BLaER1 (cell line): ENCODE data around the gene CYP2E1.
A peak's percentile ranks its signal among the peaks of the same experiment; 100 is the strongest.
"Not testable (repeated sequence)": the region's sequence is repeated elsewhere in the genome, so short reads cannot be mapped to it uniquely, and the experiment has no call there.

Experiments used
- H3K27ac ChIP-seq: shearing (Covaris generic); formaldehyde crosslinking; 2 replicates; pipeline ENCODE4 v1.8.1; 2022
- H3K27me3 ChIP-seq: shearing (Covaris generic); formaldehyde crosslinking; 2 replicates; pipeline ENCODE4 v1.8.1; 2022
- H3K36me3 ChIP-seq: shearing (Covaris generic); formaldehyde crosslinking; 2 replicates; pipeline ENCODE4 v1.8.1; 2022
- H3K4me1 ChIP-seq: shearing (Covaris generic); formaldehyde crosslinking; 2 replicates; pipeline ENCODE4 v1.8.1; 2022
- H3K4me2 ChIP-seq: shearing (Covaris generic); formaldehyde crosslinking; 2 replicates; pipeline ENCODE4 v1.8.1; 2022
- H3K4me3 ChIP-seq: shearing (Covaris generic); formaldehyde crosslinking; 2 replicates; pipeline ENCODE4 v1.8.1; 2022
- H3K9ac ChIP-seq: shearing (Covaris generic); formaldehyde crosslinking; 2 replicates; pipeline ENCODE4 v1.8.1; 2022
- H3K9me3 ChIP-seq: shearing (Covaris generic); formaldehyde crosslinking; 2 replicates; pipeline ENCODE4 v1.8.1; 2022
- H4K20me1 ChIP-seq: shearing (Covaris generic); formaldehyde crosslinking; 2 replicates; pipeline ENCODE4 v1.8.1; 2022
- Cebpa-rat ChIP-seq: shearing (Covaris generic); IDR thresholded peaks from 2 replicates; pipeline ENCODE4 v1.8.1; 2022

The CYP2E1 gene

GRCh38 chr10:133528296-133528844 lies 1.2 kb downstream of the CYP2E1 start:
- no peak for TF ChIP-seq Cebpa-rat
- Histone ChIP-seq H3K9ac (no peak overlapping the region), H3K9me3 (peaks cover 10% of the 10 kb centered on the region), H3K4me2 (peak overlapping the region; percentile 89), H3K4me3 (peak overlapping the region; percentile 61), H3K27ac (peak overlapping the region; percentile 72; the same call in 1 of the 2 replicates), H3K36me3 (no peaks in the 10 kb centered on the region), H3K4me1 (peaks cover 37% of the 10 kb centered on the region), H3K27me3 (no peaks in the 10 kb centered on the region), H4K20me1 (no peaks in the 10 kb centered on the region)

GRCh38 chr10:133528845-133529575 lies 1.8 kb downstream of the CYP2E1 start:
- TF ChIP-seq Cebpa-rat, result no peak
- H3K4me1 ChIP-seq, result peaks cover 37% of the 10 kb centered on the region
- no peaks in the 10 kb centered on the region for H4K20me1 ChIP-seq
- H3K4me3 ChIP-seq, result peak overlapping the region; percentile 61
- H3K27me3 ChIP-seq, result no peaks in the 10 kb centered on the region
- peak overlapping the region; percentile 77 for H3K9ac ChIP-seq
- H3K27ac ChIP-seq, result peak overlapping the region; percentile 72
- H3K4me2 ChIP-seq, result peak overlapping the region; percentile 89
- H3K9me3 ChIP-seq, result peaks cover 4% of the 10 kb centered on the region
- H3K36me3 ChIP-seq, result no peaks in the 10 kb centered on the region

- Histone ChIP-seq H3K9ac (peak overlapping the region; percentile 77), H3K36me3 (no peaks in the 10 kb centered on the region), H3K4me1 (peaks cover 37% of the 10 kb centered on the region), H4K20me1 (no peaks in the 10 kb centered on the region), H3K4me3 (peak overlapping the region; percentile 61), H3K27ac (peak overlapping the region; percentile 72), H3K9me3 (no peaks in the 10 kb centered on the region; the same call in 1 of the 2 replicates), H3K27me3 (no peaks in the 10 kb centered on the region), H3K4me2 (peak overlapping the region; percentile 89)
- no peak for TF ChIP-seq Cebpa-rat
These were observed 2.4 kb downstream of the CYP2E1 start for GRCh38 chr10:133529576-133529946.

GRCh38 chr10:133530506-133530905 lies 3.3 kb downstream of the CYP2E1 start:
- Histone ChIP-seq H3K4me2 (peak overlapping the region; percentile 89), H3K4me3 (peak overlapping the region; percentile 61), H3K4me1 (peaks cover 37% of the 10 kb centered on the region), H3K27ac (peak overlapping the region; percentile 72; the same call in 1 of the 2 replicates), H3K36me3 (no peaks in the 10 kb centered on the region), H3K27me3 (no peaks in the 10 kb centered on the region), H3K9me3 (no peaks in the 10 kb centered on the region; the same call in 1 of the 2 replicates), H3K9ac (no peak overlapping the region), H4K20me1 (no peaks in the 10 kb centered on the region)
- TF ChIP-seq Cebpa-rat, result no peak

DNA sequence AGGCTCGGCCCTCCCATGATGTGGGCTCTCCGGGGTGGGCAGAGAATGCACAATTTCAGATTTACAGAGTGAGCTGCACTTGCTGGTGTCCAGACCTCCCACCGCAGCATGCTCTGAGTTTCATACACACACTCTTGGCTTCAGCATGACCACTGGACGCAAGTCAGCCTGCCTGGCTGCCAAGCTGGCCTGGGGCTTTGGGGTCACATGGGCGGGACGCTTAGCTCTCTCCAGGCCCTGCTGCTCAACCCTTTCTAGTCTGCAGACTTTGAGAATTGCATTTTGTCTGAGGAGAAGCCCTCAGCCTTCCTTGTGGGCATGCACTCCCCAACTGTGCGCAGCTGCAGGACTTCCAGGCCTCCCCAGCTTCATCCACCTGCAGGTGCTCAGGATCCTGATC lies 5.7 kb downstream of the CYP2E1 start:
- H3K9me3 ChIP-seq, result no peaks in the 10 kb centered on the region; the same call in 1 of the 2 replicates
- no peaks in the 10 kb centered on the region for H3K27me3 ChIP-seq
- peaks cover 37% of the 10 kb centered on the region for H3K4me1 ChIP-seq
- H3K9ac ChIP-seq, result no peak overlapping the region
- no peak overlapping the region for H3K4me3 ChIP-seq
- H3K36me3 ChIP-seq, result no peaks in the 10 kb centered on the region
- H4K20me1 ChIP-seq, result no peaks in the 10 kb centered on the region
- no peak overlapping the region for H3K4me2 ChIP-seq
- no peak overlapping the region for H3K27ac ChIP-seq
- TF ChIP-seq Cebpa-rat, result no peak

- Histone ChIP-seq H3K9ac (no peak overlapping the region), H3K27ac (no peak overlapping the region), H3K27me3 (no peaks in the 10 kb centered on the region), H3K4me3 (no peak overlapping the region), H3K36me3 (no peaks in the 10 kb centered on the region), H3K4me2 (no peak overlapping the region), H4K20me1 (no peaks in the 10 kb centered on the region), H3K9me3 (no peaks in the 10 kb centered on the region), H3K4me1 (peaks cover 23% of the 10 kb centered on the region)
- no peak for TF ChIP-seq Cebpa-rat
These were observed 7.3 kb downstream of the CYP2E1 start for GRCh38 chr10:133534417-133534816.

DNA sequence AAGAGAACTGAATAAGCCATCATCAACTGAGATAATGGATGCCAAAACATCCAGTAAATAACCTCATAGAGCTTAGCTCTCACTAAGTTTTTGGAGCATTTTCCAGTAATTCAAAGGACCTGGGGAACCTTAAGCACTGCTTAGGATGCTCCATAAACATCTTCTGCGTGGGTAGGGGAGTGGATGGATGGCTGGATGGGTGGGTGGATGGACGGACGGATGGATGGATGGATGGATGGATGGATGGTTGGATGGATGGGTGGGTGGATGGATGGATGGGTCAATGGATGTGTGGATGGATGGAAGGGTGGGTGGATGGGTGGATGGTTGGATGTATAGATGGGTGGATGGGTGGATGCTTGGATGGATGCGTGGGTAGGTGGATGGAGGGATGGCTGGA lies 9.0 kb downstream of the CYP2E1 start:
- peaks cover 5% of the 10 kb centered on the region for H3K4me1 ChIP-seq
- no peak overlapping the region for H3K4me3 ChIP-seq
- H3K36me3 ChIP-seq, result no peaks in the 10 kb centered on the region
- TF ChIP-seq Cebpa-rat, result no peak
- H4K20me1 ChIP-seq, result no peaks in the 10 kb centered on the region
- H3K27ac ChIP-seq, result no peak overlapping the region
- H3K9ac ChIP-seq, result no peak overlapping the region
- no peak overlapping the region for H3K4me2 ChIP-seq
- no peaks in the 10 kb centered on the region for H3K9me3 ChIP-seq
- H3K27me3 ChIP-seq, result no peaks in the 10 kb centered on the region

DNA sequence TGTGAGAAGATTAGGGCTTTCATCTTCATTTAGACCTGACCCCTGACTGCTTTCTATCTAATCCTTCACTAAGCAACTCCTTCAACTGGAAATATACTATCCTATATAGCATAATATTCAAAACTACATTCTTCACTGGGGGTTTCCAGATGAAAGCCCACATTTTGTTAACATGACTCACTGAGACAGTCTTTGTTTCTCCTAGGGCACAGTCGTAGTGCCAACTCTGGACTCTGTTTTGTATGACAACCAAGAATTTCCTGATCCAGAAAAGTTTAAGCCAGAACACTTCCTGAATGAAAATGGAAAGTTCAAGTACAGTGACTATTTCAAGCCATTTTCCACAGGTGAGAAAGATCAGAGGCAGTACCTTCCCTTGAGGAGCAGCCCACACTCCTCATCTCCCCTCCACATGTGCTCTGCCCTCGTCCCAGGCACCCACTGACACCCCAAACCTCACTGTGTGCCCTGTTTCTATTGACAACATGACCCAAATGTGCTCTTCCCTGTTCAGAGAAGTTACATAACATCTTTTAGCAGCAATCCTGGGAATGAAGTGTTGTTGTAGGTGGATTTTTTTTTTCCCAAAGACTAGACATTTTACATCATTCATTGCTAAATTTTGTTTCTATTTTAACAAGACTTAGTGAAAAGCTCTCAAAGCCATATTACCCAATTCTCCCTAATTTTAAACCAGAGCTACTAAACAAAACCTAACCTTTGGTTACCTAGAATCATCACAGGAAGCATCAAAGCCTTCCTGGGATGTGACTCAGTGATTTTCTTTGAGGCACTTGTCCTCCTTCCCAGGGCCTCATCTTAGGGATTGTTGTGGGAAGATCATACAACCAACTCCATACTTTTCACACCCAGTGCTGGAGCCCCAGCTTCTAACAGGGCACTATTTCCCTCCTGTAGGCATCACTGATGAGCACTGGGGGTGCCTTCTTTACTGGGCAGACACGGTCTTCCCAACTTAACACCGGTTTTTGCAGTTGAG lies 10.7 kb downstream of the CYP2E1 start:
- H3K9ac ChIP-seq, result no peak overlapping the region
- H3K9me3 ChIP-seq, result no peaks in the 10 kb centered on the region
- no peaks in the 10 kb centered on the region for H3K27me3 ChIP-seq
- no peak overlapping the region for H3K4me2 ChIP-seq
- H3K4me1 ChIP-seq, result no peaks in the 10 kb centered on the region
- no peaks in the 10 kb centered on the region for H4K20me1 ChIP-seq
- H3K27ac ChIP-seq, result no peak overlapping the region
- H3K36me3 ChIP-seq, result no peaks in the 10 kb centered on the region
- no peak overlapping the region for H3K4me3 ChIP-seq
- TF ChIP-seq Cebpa-rat, result no peak

DNA sequence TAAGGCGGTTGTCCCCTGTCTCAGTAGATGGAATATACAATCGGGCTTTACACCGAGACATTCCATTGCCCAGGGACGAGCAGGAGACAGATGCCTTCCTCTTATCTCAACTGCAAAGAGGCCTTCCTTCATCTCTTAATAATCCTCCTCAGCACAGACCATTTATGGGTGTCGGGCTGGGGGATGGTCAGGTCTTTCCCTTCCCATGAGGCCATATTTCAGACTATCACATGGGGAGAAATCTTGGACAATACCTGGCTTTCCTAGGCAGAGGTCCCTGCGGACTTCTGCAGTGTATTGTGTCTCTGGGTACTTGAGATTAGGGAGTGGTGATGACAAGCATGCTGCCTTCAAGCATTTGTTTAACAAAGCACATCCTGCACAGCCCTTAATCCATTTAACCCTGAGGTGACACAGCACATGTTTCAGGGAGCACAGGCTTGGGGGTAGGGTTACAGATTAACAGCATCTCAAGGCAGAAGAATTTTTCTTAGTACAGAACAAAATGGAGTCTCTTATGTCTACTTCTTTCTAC lies 14.3 kb downstream of the CYP2E1 start:
- not testable (repeated sequence) for H3K36me3 ChIP-seq, H3K27me3 ChIP-seq, H3K4me3 ChIP-seq, H3K4me2 ChIP-seq, H3K9ac ChIP-seq, H3K27ac ChIP-seq, H3K9me3 ChIP-seq, H3K4me1 ChIP-seq, H4K20me1 ChIP-seq
